Activated CD8-positive, alpha-beta memory T cell treated with anti-CD3 and anti-CD28 coated beads for 48 hours (primary cell): ENCODE measurements around the gene CECR2.

Source experiments
- DNase-seq, 3 experiments: peaks; one replicate each; pipeline ENCODE4 v3.0.0-alpha.2; 2020; ENCODE audit warnings: low read depth in 2 of 3, low spot score in 2 of 3

CECR2 gene

DNA sequence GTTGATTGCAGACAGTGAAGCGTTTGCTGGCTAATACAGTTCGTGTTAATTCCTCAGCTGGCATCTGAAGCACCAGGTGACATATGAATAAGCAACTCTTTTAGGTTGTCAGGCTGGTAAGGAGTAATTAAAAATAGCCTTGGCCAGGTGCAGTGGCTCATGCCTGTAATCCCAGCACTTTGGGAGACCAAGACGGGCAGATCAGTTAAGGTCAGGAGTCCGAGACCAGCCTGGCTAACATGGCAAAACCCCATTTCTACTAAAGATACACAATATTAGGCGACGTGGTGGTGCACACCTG, 74.9 kb downstream of the CECR2 start:
- no peak for DNase-seq

DNA sequence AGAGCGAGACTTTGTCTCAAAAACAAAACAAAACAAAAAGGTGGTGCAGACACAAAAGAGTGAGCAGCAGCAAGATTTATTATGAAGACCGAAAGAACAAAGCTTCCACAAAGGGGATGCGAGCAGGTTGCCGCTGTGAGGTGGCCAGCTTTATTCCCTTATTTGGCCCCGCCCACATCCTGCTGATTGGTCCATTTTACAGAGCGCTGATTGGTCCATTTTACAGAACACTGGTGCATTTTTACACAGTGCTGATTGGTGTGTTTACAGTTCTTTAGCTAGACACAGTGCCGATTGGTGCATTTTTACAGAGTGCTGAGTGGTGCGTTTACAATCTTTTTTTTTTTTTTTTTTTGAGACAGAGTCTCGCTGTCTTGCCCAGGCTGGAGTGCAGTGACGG, 77.4 kb downstream of the CECR2 start:
- DNase-seq: no peak

DNA sequence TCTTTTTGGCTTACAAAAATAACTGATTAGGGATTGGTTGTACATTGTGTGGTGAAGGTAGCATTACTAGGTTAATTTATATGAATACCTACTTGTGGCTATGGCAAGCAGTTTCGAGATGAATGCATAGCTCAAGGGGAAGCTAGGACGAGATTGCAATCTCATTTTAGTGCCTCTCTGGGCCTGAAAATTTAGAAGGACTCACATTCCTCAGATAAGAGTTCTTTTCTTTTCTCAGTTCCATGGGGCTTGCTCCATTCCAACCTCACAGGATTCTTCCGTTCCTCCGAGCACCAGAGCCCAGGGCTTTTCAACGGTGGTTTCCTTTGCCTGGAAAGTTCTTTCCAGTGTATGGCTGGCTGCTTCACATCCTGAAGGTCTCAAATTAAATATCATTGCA, 82.1 kb downstream of the CECR2 start:
- DNase-seq: no peak

DNA sequence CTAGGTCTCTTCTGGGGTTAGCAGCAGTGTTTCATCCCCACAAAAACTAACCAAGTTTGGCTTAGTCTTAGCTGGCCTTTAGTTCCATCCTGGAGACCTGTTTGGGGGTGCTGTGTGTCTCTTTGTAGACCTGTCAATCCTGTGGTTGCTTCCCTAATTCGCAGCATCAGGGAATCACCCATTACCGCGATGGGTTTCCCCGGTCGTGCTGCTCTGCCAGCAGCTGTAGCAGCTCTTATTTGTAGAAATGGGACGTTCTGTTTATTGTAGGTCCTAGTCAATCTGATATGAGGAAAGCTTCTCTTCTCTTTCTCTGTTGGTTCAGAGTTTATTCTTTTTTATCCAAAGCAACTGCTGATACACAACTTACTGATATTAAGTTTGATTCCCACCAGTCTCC, 91.6 kb downstream of the CECR2 start:
- DNase-seq: no peak

DNA sequence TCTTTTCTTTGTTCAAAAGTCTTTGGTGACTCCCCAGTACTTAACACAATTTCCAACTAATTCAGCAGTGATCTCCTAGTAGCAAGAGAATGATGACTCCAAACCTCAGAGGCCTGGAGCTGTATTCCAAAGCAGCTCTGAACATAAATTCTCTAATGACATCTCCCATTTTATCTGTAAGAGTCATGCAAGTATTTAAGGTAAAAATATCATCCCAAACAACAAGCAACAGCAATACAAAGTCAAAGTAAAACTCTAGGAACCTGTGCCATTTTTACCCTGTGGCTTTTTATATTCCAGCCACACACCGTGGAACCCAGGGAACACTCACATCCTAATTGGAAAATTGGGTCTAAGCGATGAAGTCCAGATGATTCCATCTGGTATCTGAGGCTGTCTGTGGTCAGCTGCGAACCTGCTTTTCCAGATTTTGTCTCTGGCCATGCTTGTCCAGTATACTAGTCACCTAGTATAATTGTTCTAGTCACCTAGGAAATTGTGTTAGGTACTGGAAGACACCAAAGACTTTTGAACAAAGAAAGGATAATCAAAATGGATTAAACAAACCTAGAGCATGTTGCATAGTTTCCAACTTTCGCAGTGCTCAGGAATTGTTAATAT, 101.7 kb downstream of the CECR2 start:
- no peak for DNase-seq

DNA sequence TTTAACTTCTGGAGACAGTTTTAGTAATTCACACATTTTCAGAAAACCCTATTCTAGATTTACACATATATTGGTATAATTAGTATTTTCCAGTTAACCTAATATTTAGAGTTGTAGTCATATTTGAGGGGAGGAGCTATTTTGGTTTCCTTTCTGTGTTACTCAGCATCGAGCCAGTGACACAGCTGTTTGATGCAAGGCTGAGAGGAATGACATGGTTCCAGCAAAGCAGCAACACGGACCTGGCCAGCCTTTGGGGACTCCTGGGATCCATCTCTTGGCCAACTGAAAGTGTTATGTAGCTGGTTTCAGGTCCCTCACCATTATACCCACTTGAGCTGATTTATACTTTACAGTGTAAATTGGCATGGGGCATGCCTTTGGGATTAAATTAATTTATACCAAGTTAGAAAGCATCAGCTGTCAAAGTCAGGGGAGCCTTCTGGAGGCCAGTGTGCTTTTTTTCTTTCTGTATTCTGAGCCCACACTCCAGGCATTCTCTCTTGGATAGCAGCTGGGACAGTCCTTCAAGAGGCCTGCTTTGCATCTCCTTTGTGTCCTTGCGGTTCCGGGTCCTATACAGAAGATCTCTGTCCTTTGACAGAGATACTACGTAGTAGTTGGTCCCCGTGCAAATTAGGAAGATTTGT, 102.8 kb downstream of the CECR2 start:
- DNase-seq: no peak

DNA sequence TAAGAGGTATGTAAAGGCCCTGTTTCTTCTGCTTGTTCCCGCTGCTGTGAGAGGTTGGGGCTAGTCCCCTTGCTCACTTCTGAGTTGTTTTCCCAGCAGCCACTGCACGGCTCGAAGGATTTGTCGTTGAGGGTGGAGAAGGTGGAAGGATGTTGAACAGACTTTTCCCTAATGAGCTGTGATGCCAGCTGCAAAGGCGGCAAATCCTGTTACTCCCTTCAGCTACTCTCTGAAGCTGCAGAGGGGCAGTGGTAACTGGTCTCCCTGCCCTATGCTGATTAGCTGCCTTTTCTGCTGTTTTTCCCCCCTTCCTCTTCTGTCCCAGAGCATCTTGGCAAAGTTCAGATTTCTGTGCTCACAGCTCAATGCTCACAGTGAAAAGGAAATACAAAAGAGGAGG, 103.7 kb downstream of the CECR2 start:
- no peak for DNase-seq

DNA sequence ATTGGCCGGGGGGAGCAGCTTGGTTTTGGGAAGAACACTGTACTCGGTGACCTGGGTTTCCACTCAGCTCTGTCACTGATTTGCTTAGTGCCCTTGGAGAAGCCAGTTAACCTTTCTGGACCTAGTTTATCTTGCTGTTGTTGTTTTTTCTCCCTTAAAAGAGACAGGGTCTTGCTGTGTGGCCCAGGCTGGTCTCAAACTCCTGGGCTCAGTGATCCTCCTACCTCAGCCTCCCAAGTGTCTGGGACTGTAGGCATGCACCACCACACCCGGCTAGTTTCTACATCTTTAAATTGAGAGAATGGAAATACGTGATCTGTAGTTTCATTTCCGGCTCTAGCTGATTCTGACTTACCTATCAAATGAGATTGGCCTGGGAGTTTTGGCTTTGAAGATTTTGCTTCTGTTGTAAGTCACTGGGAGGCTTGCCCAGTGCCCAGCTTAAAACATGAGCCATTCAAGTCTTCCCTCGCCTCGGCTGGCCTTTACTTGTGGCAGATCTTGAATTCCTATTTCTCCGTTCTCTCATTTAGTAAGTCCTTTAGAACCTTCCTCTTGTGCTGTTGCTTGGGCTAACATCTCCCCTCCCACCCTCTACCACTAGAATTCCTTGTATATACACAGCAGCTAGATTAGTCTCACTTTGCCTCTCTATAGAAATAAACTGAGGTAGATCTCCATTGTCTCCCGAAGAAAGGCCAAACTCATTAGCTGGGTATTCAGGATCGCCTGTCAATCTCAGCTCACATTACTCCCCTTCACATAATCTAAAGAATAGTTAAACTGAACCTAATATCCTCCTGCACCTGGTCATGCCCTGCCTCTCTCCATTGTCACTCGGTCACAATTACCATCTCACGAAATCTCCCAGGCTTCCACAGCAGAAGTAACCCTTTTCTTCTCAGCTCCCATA, 106.3 kb downstream of the CECR2 start:
- DNase-seq: no peak

DNA sequence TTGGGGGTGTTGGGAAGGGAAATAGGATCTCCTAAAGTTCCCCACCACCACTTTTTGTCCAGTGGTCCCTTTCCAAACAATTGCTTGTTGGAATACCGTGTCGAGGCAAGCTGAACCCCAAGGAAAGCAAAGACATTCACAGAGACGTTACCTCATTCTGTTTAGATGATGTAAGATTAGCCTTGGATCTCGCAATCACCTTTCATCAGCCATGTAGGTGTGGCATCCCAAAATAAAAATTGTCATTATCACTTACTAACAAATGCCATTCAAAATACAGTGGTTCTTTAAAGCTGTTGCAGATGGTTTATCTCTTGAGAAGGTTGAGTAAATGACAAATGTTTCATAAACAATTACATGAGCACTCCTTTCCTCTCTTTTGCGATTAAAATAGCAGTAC, 107.6 kb downstream of the CECR2 start:
- DNase-seq: no peak

DNA sequence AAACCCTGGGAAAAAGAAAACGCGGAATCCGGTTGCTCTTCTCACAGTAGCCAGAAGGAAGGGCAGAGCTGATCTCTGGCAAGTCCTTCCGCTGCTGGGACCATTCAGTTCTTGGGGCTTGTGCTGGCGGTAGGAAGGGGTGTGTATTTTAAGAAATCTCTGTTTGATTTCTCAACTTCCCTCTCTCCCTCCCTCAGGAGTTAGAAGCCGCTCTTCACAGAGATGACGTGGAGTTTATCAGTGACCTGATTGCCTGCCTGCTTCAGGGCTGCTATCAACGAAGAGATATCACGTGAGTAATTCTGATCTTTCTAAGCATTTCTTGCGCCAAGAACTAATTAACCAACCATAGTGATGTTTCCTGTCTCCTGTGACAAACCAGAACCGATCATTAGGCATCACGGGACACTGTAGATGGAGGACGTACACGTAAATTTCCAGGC, 108.2 kb downstream of the CECR2 start:
- no peak for DNase-seq

DNA sequence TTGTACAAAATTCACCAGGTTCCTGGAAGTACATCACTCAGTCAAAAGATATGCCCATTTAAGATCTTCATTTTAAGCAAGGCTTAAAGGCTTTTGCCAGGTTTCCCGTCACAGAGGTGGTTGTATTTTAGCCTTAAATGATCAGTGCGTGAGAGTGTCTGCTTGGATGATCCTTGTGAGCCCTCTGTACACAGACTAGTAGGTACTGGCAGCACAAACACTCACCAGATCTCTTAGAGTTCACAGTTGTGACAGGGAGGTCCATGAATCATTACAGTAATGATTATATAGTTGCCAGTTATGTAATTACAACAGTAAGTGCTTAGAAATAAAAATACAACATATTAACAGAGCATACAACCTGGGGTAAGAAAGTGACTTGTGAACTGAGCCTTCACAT, 109.9 kb downstream of the CECR2 start:
- DNase-seq: no peak

DNA sequence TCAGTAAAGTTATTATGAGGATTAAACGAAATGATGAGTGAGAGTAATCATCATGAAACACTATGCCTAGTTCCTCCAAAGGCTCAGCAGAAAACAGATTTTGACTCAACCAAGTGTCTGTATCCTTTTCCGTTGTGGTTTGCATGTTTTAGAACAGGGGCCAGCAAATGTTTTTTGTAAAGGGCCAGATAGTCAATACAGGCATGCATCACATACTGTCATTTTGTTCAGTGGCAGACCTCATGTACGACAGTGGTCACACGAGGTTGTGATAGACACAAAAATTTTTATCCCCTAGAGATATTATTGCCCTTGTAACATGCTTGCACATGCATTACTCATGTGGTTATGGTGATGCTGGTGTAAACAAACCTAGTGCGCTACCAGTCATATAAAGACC, 112.2 kb downstream of the CECR2 start:
- DNase-seq: no peak

DNA sequence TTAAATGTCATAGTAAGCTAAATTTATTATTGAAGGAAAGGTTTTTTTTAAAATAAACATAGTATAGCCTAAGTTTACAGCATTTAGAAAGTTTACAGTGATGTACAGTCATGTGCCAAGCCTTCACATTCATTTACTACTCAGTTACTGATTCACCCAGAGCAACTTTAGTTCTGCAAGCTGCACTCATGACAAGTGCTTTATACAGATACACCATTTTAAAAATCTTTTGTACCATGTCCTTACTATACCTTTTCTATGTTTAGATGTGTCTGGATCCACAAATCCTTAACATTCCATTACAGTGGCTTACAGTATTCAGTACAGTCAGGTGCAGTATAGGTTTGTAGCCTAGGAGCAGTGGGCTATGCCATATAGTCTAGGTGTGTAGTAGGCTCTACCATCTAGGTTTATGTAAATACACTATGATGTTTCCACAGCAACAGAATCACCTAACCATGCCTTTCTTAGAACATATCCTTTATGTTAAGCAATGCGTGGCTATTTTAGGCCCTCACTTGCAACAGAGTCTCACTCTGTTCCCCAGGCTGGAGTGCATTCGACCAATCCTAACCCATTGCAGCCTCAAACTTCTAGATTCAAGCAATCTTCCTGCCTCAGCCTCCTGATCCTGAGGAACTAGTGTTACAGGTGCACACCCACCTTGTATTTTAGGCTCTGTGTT, 114.6 kb downstream of the CECR2 start:
- no peak for DNase-seq

DNA sequence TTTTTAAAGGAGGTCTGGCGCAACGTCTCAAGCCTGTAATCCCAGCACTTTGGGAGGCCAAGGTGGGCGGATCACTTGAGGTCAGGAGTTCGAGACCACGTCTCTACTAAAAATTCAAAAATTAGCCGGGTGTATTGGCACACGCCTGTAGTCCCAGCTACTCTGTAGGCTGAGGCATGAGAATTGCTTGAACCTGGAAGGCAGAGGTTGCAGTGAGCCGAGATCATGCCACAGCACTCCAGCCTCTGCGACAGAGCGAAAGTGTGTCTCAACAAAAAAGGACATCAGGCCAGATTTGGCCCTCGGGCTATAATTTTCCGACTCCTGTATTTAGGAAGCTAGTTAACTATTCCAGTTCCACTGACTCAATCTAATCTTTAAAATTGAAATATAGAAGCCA, 115.3 kb downstream of the CECR2 start:
- DNase-seq: no peak

DNA sequence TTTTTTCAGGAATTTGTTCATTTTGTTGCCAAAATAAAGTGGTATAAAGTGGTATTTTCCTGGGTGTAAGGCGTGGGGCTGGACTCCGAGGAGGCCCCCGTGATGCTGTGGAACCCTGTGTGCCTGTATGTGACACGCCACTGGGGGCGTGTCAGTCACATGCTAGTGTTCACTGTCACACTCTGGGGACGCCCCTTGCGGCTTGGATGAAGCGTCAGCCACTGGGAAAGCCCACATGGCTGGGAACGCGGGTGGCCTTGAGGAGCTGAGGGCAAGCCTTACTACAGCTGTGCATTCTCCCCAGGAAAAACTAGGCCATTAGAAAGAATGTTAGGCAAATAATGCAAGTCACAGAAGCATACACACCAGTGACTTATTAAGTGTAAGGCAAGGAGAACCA, 117.1 kb downstream of the CECR2 start:
- DNase-seq: no peak

DNA sequence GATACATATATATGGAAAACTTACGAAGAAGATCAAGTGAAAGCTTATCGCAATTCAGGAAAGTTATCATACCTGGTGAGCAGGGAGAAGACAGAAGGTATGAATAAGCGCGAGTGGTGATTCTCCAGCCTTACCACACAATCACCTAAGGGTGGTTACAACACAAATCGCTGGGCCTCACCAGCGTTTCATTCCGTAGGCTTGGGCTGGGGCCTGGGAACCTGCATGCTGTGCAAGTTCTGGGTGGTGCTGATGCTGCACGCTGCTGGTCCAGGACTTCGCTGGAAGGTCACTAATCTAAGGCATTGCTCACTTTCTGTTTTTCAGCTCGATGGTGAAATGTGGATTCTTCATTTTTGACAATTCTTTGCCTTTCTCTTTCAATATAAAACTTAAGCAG, 117.5 kb downstream of the CECR2 start:
- no peak for DNase-seq

DNA sequence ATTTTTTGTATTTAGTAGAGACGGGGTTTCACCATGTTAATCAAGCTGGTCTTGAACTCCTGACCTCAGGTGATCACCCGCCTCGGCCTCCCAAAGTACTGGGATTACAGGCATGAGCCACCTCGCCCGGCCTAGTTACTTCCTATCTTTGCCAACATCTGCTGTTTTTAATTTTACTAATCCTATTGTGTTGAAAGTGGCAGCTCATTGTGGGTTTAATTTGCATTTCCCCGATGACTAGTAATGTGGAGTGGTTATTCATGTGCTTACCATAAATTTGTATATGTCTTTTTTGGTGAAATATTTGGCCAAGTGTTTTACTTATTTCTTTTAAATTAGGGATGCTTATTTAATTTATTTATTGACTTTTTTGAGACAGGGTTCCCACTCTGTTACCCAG, 119.8 kb downstream of the CECR2 start:
- no peak for DNase-seq

DNA sequence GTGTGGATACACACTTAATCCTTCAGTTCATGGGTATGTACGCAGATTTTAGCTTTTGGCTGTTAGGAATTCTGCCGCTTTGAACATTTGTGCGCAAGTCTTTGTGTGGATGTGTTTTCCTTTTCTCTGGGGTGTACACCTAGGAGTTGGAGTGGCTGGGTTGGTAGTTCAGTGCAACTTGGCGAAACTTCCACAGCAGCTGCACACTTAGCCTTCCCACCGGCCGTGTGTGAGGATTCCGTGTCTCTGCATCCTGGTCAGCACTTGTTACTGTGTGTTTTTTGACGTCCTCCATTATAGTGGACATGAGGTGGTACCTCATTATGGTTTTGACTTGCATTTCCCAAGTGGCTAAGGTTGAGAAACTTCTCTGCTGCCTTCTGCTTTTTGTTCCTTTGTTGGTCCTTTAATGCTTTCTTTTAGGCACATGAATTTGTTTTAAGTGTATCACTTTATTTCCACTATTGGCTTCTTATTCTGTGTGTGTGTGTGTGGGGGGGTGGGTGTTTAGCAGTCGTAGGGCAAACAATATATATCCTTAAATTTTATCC, 121.9 kb downstream of the CECR2 start:
- no peak for DNase-seq

DNA sequence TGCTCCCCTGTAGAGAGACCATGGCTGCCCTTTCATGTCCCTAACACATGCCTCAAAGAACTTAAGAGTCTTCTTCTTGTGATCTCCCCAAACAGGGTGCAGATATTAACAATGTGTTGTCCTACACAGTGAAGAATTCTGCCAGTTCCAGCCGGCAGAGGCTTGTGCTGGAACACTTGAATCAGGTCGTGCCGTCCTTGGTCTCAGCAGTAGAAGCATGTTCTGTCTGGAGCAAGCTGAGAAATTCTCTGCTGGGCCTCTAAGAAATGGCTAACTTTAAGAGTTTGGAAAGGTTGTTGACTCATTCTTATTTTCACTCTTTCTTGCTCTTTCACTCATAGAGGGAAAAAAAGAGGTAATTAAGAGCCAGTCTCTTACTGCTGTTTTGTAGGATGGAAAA, 123.0 kb downstream of the CECR2 start:
- no peak for DNase-seq

DNA sequence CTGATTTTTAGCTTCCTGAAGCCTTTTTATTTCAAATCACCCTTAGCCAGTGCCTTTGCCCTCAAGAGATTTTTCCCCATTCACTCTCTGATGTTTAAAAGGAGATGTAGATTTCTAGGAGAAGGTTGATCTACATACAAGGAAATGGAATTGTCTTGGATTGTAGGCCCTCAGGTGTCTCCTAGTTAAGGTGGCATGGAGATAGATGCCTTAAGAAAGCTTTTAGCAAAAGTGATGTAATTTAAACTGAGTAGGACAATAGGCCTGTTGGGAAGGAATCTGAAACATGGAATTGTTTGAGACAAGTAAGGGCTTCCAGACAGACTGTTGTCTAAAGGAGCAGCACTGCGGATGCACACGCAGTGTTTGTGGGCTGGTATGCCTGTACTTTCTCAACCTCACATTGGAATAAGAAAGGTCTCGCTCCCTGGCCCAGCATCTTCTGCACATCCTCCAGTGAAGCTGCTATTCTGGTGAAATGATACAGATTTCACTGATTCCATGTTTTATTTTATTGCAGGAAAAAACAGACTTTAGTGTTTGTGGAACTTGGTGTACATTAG, 124.2 kb downstream of the CECR2 start:
- no peak for DNase-seq

DNA sequence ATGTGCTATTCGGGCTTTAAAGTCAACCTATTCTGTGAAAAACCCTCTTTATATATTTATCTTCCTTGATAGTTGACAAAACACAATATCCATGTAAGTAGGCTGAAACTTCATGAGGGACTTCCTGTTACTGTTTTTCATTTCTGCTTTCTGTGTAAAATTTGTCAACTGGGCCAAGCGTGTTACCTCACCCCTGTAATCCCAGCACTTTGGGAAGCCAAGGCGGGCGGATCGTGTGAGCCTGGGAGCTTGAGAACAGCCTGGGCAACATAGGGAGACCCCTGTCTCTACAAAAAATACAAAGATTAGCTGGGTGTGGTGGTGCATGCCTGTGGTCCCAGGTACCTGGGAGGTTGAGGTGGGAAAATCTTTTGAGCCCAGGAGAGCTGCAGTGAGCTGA, 127.6 kb downstream of the CECR2 start:
- DNase-seq: no peak
